ENCODE data around the gene PIK3C2G.
"Not testable (repeated sequence)": the region's sequence is repeated elsewhere in the genome, so short reads cannot be mapped to it uniquely, and the experiment has no call there.

Gene PIK3C2G

DNA sequence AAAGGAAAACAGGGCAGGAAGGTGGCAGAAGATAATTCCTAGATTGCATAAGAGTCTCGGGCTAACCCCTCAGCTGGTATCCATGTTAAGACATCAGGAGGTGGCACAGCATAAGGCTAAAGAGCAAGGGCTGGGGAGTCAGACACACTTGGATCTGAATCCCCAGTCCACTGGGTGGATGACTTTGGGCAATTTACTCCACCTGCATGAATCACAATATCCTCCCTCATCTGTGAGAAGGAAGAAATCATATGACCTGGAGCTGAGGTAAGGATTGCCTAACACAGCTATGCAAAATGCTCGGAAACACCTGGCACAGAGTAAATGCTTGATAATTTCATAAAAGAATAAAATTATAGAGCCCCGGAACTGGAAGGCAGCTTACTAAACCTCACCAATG is 217.9 kb downstream of the PIK3C2G start:
- no peak for DNase-seq

DNA sequence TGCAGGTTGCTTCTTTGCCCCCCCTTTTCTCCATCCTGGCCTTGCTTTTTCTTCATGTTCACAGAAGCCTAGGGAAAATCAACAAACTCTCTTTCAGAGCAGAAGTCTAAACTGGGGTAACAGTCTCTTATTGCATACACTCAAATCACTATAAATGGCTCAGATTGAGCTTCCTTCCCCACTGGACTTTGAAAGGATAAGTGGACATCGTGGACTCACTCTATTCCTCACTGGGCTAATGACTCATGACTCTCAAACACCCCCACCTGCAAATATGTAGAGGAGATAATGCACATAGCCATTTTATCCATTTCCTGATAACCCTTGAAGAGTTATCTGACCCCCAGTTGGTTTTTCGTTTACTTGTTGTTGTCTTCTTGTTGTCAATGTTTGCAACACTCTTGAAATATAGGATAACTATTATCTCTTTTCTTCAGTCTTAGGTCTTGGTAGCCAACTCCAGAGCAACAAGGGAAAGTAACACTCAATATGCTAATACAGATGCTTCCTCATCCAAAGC is 221.3 kb downstream of the PIK3C2G start:
- no peak for DNase-seq

DNA sequence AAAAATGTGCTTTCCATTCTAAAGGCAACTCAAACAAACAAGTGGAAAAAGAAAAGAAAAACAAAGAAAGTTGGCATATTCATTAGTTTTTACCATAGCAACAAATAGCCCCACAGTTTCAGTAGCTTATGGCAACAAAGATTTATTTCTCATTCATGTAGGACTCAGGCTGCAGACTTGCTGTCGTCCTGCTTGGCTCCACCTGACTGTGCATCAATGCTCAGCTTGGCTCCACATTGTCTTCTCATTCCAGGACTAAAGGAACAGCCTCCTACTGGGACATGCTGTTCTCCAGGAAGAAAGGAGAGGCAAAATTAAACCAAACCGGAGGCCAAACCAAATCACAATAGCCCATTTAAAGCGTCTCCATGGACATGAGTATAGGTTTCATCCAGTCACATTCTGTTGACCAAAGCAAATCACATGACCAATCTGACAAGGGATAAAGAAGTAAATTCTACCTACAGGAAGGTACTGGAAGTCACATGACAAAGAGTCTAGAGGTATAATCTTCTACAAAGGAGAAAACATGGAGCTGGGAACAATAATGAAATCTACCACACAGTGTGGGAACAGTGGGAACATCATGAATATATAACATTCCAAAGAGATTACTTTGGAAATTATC is 222.5 kb downstream of the PIK3C2G start:
- no peak for DNase-seq

DNA sequence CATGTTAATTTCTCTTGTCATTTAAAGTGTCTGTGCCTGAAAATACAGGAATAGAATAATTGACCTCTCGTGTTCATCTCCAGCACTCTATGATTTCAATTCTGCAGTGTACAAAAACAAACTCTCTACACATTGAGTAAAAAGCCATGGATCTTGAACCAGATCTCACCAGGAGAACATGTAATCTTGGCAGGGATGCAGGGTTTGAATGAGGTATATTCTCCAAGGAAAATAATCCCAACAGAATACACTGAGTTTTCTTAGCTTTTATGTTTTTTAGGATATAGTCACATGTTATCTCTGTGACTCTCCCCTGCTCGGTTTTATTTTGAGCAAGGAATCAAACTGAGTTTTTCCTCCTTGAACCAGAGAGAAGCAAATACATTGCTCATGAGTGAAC is 224.7 kb downstream of the PIK3C2G start:
- DNase-seq: no peak

DNA sequence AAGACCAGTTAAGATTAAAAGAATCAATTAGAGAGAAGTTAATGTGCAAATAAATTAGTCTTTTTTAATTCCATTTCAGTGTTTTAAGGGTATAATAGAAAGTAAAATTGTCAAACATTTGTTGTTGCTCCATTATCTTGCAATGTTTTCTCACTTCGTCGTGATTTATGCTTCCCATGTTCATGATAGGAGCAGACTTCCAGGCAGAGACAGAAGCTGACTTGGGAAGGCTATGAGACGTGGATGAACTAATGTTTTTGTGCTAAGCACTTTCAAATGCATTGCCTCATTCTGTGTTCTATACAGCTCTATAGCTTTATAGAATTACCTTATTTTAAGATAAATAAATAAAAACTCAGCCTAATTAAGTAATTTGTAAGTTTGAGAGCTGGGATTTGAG is 226.2 kb downstream of the PIK3C2G start:
- no peak for DNase-seq

DNA sequence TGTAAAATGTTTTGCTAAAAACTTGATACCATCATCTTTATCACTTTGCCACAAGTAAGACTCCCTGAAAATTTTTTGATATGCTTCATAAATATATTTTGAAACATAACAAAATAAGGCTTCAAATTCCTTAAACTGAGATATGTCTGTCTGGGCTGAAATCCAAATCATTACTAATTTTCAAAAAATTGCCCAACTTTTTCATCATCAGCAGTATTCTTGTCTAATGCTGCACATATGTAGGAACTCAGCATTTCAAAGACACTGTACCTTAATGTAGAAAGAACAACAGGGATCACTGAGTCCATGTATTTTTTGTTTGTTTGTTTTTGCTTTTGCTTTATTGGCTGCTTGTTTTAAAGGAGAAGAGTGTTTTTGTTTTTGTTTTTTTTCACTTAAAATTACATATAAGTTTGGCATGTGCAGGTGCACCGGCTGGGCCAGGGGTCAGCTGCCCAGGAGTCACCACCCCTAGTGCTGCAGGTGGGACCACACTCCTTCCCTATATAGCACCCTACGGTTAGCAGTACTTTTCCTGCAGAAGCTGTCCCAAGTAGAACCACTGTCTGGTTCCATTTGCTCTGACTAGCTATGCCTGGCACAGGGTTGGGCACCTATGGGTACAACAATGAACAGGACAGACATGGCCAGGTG is 231.2 kb downstream of the PIK3C2G start:
- DNase-seq: peak; percentile 61

DNA sequence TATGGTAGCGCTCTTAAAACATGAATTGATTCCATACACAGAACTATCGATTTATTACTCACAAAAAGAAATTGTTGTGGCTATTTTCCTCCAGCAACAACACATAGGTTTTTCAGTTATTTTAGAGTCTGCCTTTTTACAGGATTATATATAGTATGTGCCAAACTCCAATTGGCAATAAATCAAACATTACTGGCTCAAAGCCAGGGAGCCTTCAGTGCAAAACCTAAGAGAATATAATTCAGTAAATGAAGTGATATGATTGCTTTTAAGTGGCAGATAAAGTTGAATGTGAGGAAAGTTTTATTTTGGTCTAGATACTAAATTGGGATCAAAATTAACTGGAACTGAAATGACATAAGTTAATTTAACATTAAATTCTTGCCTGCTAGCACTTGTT is 234.8 kb downstream of the PIK3C2G start:
- DNase-seq: no peak

DNA sequence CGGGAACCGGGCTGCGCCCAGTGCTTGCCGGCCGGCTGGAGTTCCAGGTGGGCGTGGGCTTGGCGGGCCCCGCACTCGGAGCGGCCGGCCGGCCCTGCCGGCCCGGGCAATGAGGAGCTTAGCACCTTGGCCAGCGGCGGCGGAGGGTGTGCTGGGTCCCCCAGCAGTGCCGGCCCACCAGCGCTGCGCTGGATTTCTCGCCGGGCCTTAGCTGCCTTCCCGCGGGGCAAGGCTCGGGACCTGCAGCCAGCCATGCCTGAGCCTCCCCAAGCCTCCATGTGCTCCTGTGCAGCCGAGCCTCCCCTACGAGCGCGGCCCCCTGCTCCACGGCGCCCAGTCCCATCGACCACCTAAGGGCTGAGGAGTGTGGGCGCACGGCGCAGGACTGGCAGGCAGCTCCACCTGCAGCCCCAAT is 238.8 kb downstream of the PIK3C2G start:
- not testable (repeated sequence) for DNase-seq

DNA sequence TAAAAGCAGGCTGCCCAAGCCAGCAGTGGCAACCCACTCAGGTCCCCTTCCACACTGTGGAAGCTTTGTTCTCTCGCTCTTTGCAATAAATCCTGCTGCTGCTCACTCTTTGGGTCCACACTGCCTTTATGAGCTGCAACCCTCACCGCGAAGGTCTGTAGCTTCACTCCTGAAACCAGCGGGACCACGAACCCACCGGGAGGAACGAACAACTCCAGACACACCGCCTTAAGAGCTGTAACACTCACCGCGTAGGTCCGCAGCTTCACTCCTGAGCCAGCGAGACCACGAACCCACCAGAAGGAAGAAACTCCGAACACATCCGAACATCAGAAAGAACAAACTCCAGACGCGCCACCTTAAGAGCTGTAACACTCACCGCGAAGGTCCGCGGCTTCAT is 239.4 kb downstream of the PIK3C2G start:
- DNase-seq: not testable (repeated sequence)

DNA sequence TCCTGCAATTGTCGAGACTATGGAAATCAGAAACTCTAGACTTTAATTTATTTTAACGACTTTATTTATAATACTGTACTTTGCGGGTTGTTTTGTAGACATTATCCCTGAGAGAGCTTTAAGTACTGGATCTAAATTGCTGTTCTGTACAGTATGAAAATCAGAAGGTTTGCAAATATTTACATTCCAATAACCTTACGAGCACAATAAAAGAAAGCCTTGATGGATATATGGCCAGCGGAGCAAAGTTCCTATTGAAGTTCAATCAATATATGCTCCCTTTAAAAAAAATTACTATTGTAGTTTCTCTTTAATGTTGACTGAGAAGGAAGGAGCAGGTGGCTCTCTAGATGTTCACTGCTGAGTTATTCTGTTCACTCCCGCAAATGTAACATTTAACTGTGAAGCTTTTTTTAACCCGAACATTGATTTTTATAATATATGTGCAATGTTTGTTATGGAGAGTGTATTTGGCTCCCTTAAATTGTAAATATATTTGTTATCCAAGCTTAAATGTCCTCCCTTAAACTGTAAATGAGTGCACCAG is 241.2 kb downstream of the PIK3C2G start:
- no peak for DNase-seq

DNA sequence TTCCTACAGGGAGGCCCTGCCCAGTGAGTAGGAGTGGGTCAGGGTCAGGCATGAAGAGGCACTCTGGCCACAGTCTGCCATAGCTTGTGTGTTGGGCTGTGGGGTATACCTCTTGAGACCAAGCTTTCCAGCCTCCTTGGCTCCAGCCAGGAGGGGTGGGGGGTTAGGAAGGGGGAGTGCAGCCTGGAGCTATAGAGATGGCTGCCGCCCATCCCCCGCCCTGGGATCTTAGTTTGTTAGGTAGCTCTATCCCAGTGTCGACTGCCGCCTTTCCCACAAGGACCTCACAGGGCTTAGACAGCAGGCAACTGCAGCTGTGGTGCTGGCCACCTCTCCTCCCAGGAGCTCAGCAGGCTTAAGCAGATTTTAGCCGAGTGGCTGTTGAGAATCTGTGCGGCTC is 260.1 kb downstream of the PIK3C2G start:
- DNase-seq: no peak

DNA sequence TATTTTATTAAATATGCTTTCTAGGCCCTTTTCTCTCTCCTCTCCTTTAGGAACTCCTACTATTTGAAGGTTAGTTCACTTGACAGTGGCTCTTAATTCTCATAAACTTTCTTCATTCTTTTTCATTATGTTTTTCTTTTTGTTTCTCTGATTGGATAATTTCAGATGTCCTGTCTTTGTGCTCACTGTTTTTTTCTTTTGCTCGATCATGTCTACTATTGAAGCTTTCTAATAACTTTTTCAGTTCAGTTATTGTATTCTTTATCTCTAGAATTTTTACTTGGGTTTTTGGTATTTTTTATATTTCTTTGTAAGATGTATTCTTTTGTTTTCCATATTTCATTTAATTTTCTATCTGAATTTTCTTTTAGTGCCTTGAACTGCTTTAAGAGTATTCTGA is 261.5 kb downstream of the PIK3C2G start:
- DNase-seq: no peak

DNA sequence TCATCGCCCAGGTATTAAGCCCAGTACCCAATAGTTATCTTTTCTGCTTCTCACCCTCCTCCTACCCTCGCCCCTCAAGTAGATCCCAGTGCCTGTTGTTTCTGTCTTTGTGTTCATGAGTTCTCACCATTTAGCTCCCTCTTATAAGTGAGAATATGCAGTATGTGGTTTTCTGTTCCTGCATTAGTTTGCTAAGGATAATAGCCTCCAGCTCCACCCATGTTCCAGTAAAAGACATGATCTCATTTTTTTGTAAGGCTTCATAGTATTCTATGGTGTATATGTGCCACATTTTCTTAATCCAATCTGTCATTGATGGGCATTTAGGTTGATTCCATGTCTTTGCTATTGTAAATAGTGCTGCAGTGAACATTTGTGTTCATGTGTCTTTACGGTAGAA is 281.2 kb downstream of the PIK3C2G start:
- not testable (repeated sequence) for DNase-seq

DNA sequence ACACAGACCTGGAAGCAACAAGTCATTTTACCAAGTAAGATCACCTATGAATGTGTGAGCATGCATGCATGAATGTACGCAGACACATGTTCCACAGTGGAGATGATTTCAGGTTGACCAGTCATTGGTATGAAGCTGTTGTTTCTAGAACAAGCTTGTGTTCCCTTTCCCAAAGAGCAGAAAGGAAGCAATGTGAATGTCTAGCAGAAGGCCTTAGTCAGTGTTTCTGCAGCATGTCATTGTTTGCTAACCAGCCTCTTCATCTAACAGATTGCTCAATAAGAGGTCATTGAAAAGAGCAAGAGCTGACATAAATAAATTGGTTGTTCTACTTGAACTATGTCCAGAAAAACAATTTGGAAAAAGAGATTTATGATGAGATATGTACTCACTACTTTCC is 285.1 kb downstream of the PIK3C2G start:
- DNase-seq: peak; percentile 34

DNA sequence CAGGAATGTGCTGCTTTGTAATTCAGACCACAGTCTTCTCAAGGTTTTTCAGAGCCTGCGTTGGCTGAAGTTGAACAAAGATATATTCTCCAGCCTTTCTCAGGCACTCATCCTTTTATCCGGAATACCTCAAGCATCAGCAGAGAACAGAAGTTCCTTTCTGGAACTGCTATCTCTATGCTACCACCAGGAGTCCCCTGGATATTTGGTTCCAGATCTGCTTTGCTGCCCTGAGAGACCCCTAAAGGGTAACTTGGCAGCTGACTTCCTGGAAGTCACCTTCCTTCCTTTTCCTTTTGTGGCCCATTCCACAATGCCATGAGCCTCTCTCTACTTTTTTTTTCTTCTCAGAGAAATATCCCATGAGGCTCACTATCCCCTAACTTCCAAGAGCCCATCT is 288.3 kb downstream of the PIK3C2G start:
- DNase-seq: no peak

DNA sequence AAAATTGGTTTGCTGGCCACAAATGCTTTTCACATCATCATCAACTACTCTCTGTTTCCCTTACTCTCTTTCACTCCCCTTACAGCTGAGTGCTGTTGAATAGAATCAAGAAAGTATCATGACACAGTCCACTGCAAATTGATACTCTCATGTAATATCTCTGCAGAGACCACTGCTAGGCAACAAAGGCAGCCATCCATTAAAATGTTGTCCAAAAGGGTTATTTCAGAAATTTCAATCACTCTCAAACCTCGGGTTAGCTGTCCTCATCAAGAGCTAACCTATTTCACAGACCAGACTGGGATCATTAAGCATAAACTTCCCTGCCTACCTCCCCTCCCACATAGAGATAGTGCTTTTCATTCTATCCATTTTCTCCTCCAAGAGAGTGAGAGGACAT is 289.8 kb downstream of the PIK3C2G start:
- DNase-seq: no peak

DNA sequence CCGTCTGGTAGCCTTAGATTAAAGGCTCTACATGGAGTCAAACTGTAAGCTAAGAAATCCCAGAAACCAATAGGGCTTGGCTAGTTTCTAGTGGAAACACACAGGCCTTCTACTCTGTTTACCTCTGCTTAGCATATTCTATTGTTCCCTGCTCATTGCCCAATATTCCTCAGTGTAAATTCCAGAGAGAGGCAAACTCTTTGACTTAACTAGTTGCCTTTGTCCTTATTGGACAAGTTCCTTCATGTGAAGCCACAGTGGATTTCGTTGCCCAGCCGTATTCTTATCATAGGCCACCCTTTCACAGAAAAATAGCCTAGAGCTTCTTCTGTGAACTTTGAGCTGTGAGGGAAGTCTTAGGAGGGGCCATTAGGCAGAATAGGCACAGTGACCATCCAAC is 290.4 kb downstream of the PIK3C2G start:
- DNase-seq: no peak

DNA sequence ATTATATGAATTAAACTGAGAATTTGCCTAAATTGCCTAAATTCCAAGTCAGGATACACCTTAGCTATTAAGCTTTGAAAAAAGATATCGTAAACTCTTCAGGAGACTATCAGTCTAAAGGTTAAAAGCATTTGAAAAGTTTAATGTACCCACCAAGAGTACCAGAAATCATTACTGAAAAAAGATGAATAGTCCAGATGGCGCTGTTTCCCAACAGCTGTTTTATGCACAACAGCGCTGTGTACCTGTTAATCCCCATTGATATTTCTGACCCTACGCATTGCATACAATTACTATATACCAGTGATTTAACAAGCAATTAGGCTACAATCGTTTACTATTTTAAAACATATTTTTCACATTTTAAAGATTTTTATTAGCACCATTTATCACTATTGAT is 291.5 kb downstream of the PIK3C2G start:
- DNase-seq: no peak

DNA sequence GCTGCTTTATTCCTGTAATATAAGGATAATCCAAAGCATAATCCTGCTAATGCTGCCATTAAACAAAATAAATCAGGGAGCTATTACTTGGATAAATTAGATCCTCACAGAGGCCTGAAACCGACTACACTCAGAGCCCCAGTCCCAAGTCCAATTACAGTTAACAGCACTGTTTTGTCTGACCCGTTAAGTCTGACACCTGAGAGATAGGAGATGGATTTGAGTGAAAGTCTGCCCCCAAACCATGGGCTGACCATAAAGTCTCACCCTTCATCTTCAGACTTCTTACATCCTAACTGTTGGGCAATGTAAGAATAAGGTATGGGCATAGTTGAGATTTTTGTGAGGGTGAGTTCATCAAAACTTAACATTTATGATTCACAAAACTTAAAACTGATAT is 294.8 kb downstream of the PIK3C2G start:
- DNase-seq: no peak

DNA sequence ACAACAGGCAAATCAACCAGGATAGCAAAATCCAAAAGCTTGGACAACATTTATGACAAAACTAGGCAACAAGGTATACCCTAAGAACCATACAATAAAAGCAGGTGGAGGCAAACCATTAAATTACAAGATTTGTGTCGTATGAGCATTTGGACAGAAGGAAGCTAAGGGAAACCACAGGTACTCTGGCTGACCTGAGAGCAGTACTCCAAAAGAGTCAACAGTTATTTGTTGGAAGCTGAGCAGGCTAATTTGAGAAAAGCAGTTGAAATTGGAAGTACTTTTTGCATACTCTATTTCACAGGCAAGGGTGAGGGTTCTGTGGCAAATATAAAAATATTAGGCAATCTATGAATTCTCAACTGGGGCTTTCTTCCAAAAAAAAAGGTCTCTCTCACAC is 297.9 kb downstream of the PIK3C2G start:
- DNase-seq: no peak

DNA sequence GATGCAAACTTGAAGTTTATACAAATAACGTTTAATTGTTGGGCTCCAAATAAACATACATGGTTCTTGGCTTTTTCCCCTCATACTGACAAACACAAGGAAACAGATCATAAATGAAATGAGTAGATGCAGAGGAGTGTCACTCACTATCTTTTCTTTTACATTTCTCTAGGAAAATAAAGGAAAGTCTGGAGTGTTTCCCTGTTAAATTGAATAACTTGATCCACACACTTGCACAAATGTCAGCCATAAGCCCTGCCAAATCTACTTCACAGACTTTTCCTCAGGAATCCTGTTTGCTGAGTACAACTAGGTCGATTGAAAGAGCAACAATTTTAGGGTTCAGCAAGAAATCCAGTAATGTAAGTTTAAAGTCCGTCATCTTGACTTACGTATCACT is 301.2 kb downstream of the PIK3C2G start:
- no peak for DNase-seq

DNA sequence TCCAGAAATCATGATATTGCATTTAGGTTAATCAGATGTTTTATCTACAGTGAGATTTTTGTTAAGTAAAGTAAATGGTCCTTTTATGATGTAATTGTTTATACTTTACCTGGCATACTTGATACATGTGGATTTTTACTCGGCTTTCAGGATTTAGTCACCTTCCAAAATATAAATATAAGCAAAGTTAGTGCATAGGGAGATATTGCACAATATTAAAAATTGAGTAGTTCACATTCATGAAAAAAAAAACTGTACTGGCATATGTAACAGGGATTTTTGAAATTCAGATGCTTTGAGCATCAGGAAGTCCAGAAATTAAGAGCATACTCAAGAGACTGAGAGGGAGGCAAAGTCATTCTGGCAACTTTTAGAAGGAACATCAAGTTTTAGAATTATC is 303.0 kb downstream of the PIK3C2G start:
- DNase-seq: no peak

DNA sequence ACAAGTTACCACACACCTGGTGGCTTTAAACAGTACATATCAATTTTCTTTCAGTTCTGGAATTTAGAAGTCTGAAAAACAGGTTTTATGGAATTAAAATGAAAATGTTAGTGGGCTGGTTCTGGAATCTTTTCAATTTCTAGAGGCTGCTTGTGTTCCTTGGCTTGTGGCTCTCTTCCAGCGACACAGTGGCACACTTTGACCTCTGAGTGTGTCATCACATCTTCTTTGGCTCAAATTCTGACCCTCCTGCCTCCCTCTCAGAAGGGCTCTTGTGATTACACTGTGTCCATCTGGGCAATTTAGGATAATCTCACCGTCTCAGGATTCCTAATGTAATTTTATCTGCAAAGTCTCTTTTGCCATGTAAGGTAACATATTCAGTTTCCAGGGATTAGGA is 306.5 kb downstream of the PIK3C2G start:
- no peak for DNase-seq

DNA sequence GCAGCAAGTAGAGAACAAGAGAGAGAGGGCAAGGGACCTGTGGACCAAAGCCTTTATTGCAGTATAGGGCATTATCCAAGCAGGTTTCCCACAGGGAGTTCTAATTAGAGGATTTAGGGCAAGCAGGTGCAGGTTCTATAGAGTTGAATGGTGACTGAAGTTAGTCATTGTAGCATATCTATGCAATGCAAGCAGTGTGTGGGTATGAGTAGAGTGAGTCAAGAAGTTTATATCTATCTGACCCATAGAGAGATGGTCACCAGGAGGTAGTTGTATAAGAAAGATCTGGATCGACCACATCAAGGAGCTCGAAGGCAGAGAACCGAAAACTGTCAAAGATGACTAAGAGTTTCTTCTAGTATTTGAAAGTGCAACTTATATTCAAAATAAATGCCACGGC is 309.2 kb downstream of the PIK3C2G start:
- no peak for DNase-seq

All from fibroblast of skin of abdomen (primary cell).